K562 (cell line): ENCODE data around the gene CCDC85B. TPM values are rescaled to one million over a fixed set of nuclear protein-coding genes. Genes with fewer than 3 reads are reported as not detected.

Experiments
- BCLAF1 ChIP-seq, 2 experiments: fragments of 450-650 bp in 1 of 2; IDR thresholded peaks; 2 replicates each; pipeline ENCODE4 v1.6.1; 2011 to 2017; ENCODE audit warnings: low read depth in 2 of 2, antibody characterized with exemption in 1 of 2, borderline replicate concordance in 1 of 2, low read length in 1 of 2, mild to moderate bottlenecking in 1 of 2, mixed read lengths in 1 of 2; ENCODE audit not compliant: control insufficient read depth in 1 of 2
- CBX1 ChIP-seq: sonication (generic); IDR thresholded peaks from 2 replicates; pipeline ENCODE4 v1.6.1; 2016; ENCODE audit warnings: antibody characterized with exemption, low read depth, mild to moderate bottlenecking
- CLOCK ChIP-seq: fragments of 250-450 bp; sonication (Bioruptor Pico); IDR thresholded peaks from 2 replicates; pipeline ENCODE4 v1.4.0; 2020; ENCODE audit warnings: mild to moderate bottlenecking, moderate library complexity, borderline replicate concordance
- CTBP1 ChIP-seq: fragments of 450-650 bp; IDR thresholded peaks from 2 replicates; pipeline ENCODE4 v1.6.1; 2016; ENCODE audit warnings: borderline replicate concordance
- E2F3 ChIP-seq: fragments of 250-450 bp; sonication (Bioruptor Pico); IDR thresholded peaks from 2 replicates; pipeline ENCODE4 v1.4.0; 2020; ENCODE audit warnings: mild to moderate bottlenecking
- ELF2 ChIP-seq: fragments of 250-450 bp; sonication (Bioruptor Pico); IDR thresholded peaks from 2 replicates; pipeline ENCODE4 v1.5.0; 2021; ENCODE audit warnings: mild to moderate bottlenecking
- ESRRA ChIP-seq: fragments of 450-650 bp; IDR thresholded peaks from 2 replicates; pipeline ENCODE4 v1.6.1; 2014; ENCODE audit warnings: low read depth, mild to moderate bottlenecking, moderate library complexity, borderline replicate concordance
- FIP1L1 ChIP-seq: fragments of 200-400 bp; formaldehyde crosslinking; IDR thresholded peaks from 2 replicates; pipeline ENCODE4 v1.6.1; 2018; ENCODE audit warnings: mild to moderate bottlenecking, low read depth, low read length; ENCODE audit not compliant: poor library complexity, severe bottlenecking
- FOXP1 ChIP-seq: sonication (generic); formaldehyde crosslinking; IDR thresholded peaks from 2 replicates; pipeline ENCODE4 v1.8.0; 2022; ENCODE audit warnings: mild to moderate bottlenecking, missing genetic modification reagents
- HDAC1 ChIP-seq, 2 experiments: fragments of 450-650 bp; IDR thresholded peaks; 2 replicates each; pipeline ENCODE4 v1.6.1; 2016 to 2017; ENCODE audit warnings: inconsistent platforms in 1 of 2, mild to moderate bottlenecking in 1 of 2, moderate library complexity in 1 of 2
- MLX ChIP-seq, 2 experiments: fragments of 450-650 bp in 1 of 2; sonication (generic) in 1 of 2; formaldehyde crosslinking; conservative IDR thresholded peaks; 2 replicates each; pipeline versions ENCODE4 v1.4.0 to v1.8.1; 2020 to 2022; ENCODE audit warnings: mild to moderate bottlenecking in 1 of 2, missing genetic modification reagents in 1 of 2
- NR3C1 ChIP-seq: sonication (generic); formaldehyde crosslinking; IDR thresholded peaks from 2 replicates; pipeline ENCODE4 v1.8.1; 2022; ENCODE audit warnings: missing genetic modification reagents
- POLR2A ChIP-seq: fragments of 450-650 bp; conservative IDR thresholded peaks from 2 replicates; pipeline ENCODE4 v1.6.1; 2016
- POLR2B ChIP-seq: fragments of 450-650 bp; IDR thresholded peaks from 2 replicates; pipeline ENCODE4 v1.6.1; 2018; ENCODE audit warnings: low read depth; ENCODE audit not compliant: partially characterized antibody
- RBM22 ChIP-seq: fragments of 200-400 bp; formaldehyde crosslinking; IDR thresholded peaks from 2 replicates; pipeline ENCODE4 v1.6.1; 2018; ENCODE audit warnings: low read length, low read depth; ENCODE audit not compliant: poor library complexity, severe bottlenecking
- SMAD3 ChIP-seq: fragments of 450-650 bp; formaldehyde crosslinking; conservative IDR thresholded peaks from 2 replicates; pipeline ENCODE4 v1.4.0; 2020; ENCODE audit warnings: mild to moderate bottlenecking
- TEAD1 ChIP-seq, 2 experiments: fragments of 450-650 bp in 1 of 2; sonication (generic) in 1 of 2; formaldehyde crosslinking; IDR thresholded peaks; 2 replicates each; pipeline versions ENCODE4 v1.4.0 to v1.8.0; 2020 to 2022; ENCODE audit warnings: mild to moderate bottlenecking in 2 of 2, missing genetic modification reagents in 1 of 2
- ZBED1 ChIP-seq: IDR thresholded peaks from 2 replicates; pipeline ENCODE4 v1.6.1; 2014
- ZBTB1 ChIP-seq: sonication (generic); formaldehyde crosslinking; IDR thresholded peaks from 2 replicates; pipeline ENCODE4 v1.8.1; 2023; ENCODE audit warnings: missing genetic modification reagents, low read depth, mild to moderate bottlenecking, borderline replicate concordance
- ZNF143 ChIP-seq: sonication (generic); formaldehyde crosslinking; IDR thresholded peaks from 2 replicates; pipeline ENCODE4 v1.9.0; 2022; ENCODE audit warnings: mild to moderate bottlenecking, missing genetic modification reagents
- ZNF197 ChIP-seq: fragments of 200-800 bp; sonication (Bioruptor generic); IDR thresholded peaks from 2 replicates; pipeline ENCODE4 v1.6.1; 2016; ENCODE audit warnings: low read depth, missing genetic modification characterization, missing compliant biosample characterization
- ZNF75A ChIP-seq: fragments of 450-650 bp; formaldehyde crosslinking; IDR thresholded peaks from 2 replicates; pipeline ENCODE4 v1.4.0; 2020; ENCODE audit warnings: mild to moderate bottlenecking
- polyA plus RNA-seq, 8 experiments: library from polyadenylated mRNA; depleted of rRNA in 4 of 8; stranded (reverse) in 5 of 8; unstranded in 3 of 8; fragments of >200 nt; fragmentation: Nextera tagmentation in 2 of 8; fragmentation: Illumina TruSeq in 1 of 8; extraction: Ambion mirVana in 2 of 8; extraction: Trizol in 1 of 8; gene quantifications; 2 replicates each; pipeline versions ENCODE4 v1.2.1 to v1.2.3, GENCODE V29; 2011 to 2014; ENCODE audit warnings: inconsistent platforms in 1 of 8, missing spikeins in 1 of 8
- total RNA-seq, 7 experiments: library from RNA; depleted of rRNA in 6 of 7; stranded (reverse); fragments of >200 nt in 6 of 7; fragmentation: Illumina TruSeq in 2 of 7; extraction: Trizol in 2 of 7; gene quantifications; 2 replicates each; pipeline versions ENCODE4 v1.2.1 to v1.2.3, GENCODE V29; 2011 to 2021; ENCODE audit warnings: low replicate concordance in 1 of 7

The CCDC85B gene
- total and polyA plus RNA-seq, 9 of the 15 experiments (the other 6 are each of a cell fraction or from before 2014, with no cell fraction given), result 0.14 to 138 (median 6.2) TPM

GRCh38 chr11:65857853-65858680 lies 32.4 kb upstream of the CCDC85B start, which contains the start of gene CFL1 (continued):
- TF ChIP-seq CLOCK (CRISPR knock-in tag) (no peak), CTBP1 (peak; percentile 85), E2F3 (CRISPR knock-in tag) (peak; percentile 66), TEAD1 (CRISPR knock-in tag; IDR thresholded peaks at IDR 0.05) (peak; percentile 32 to 45; a peak in 1 of 4 replicates), ZNF75A (no peak), ZBTB1 (CRISPR knock-in tag) (0 out of 2 replicates have a peak, but pooled peaks have one; percentile 38), ZNF197 (CRISPR knock-in tag) (peak; percentile 87), MLX (CRISPR knock-in tag; conservative IDR thresholded peaks at IDR 0.05) (0 out of 4 replicates have a peak, but pooled peaks of 1 of the 2 experiments have one; percentile 66), ELF2 (CRISPR knock-in tag) (peak; percentile 68; the same call in 1 of the 2 replicates), ZBED1 (no peak), ESRRA (peak; percentile 66), CBX1 (peak; percentile 90), SMAD3 (peak; percentile 61; the same call in 1 of the 2 replicates), FIP1L1 (peak; percentile 28), ZNF143 (peak; percentile 95), NR3C1 (peak; percentile 46; the same call in 1 of the 2 replicates), POLR2A (peak; percentile 99), BCLAF1 (IDR thresholded peaks at IDR 0.05; ENCODE audit: borderline replicate concordance in 1 of 2, control insufficient read depth in 1 of 2, low read depth in 2 of 2, low read length in 1 of 2) (0 out of 4 replicates have a peak, but pooled peaks of 1 of the 2 experiments have one; percentile 24), RBM22 (peak; percentile 80), FOXP1 (no peak), POLR2B (peak; percentile 96), HDAC1 (IDR thresholded peaks at IDR 0.05) (peak in 1 of 2 experiments; percentile 23; a peak in 2 of 4 replicates)
